ENCODE data around the gene CHRNA4.

- TF ChIP-seq CTCF (conservative IDR thresholded peaks at IDR 0.05) (no peak), ZFX (IDR thresholded peaks at IDR 0.05) (no peak)
Measured at GRCh38 chr20:63387393-63387792, 26.2 kb upstream of the CHRNA4 start.

Measured in C4-2B (cell line).